ENCODE measurements around the gene CD177.

The CD177 gene

GRCh38 chr19:43412441-43412840 is 59.0 kb downstream of the CD177 start:
- H4K20me1 ChIP-seq (ENCODE audit: low read depth, low read length), result no peaks in the 10 kb centered on the region
- no peaks in the 10 kb centered on the region for H3K36me3 ChIP-seq (ENCODE audit: low read length)
- no peaks in the 10 kb centered on the region for H3K9me2 ChIP-seq (replicated peaks; ENCODE audit: insufficient read depth, low read length)
- no peak overlapping the region for H3K27ac ChIP-seq (ENCODE audit: low read depth, low read length)
- TF ChIP-seq EZH2phosphoT487 (conservative IDR thresholded peaks at IDR 0.05; ENCODE audit: low read length), result no peak
- no peak for TF ChIP-seq CTCF (IDR thresholded peaks at IDR 0.05; ENCODE audit: insufficient read depth, low read length, poor library complexity, severe bottlenecking)
- no peaks in the 10 kb centered on the region for H3K9me3 ChIP-seq (ENCODE audit: insufficient read depth, low read length)
- H3K4me3 ChIP-seq (ENCODE audit: insufficient read depth, low read length, poor library complexity, severe bottlenecking), result no peak overlapping the region
- no peaks in the 10 kb centered on the region for H3K79me2 ChIP-seq (ENCODE audit: insufficient read depth, low read length)
- no peak overlapping the region for H3K4me2 ChIP-seq (ENCODE audit: low read depth, low read length, poor library complexity, severe bottlenecking)
- no peak overlapping the region for H3K9ac ChIP-seq (ENCODE audit: low read length)
- no peak overlapping the region for H2AFZ ChIP-seq (ENCODE audit: low read depth, low read length, severe bottlenecking)
- no peaks in the 10 kb centered on the region for H3K27me3 ChIP-seq (ENCODE audit: low read length)
- H3F3A ChIP-seq (ENCODE audit: insufficient read depth), result no peaks in the 10 kb centered on the region
